LNCaP clone FGC (cell line): ENCODE measurements around the gene POLRMT.
"Not testable (repeated sequence)": the region's sequence is repeated elsewhere in the genome, so short reads cannot be mapped to it uniquely, and the experiment has no call there.

Experiments used
- DNase-seq: peaks from one replicate; pipeline ENCODE4 v3.0.0-alpha.2; 2011; ENCODE audit warnings: low read depth
- H3K4me3 ChIP-seq: 2 replicates; pipeline ENCODE4 v1.5.1; 2011; ENCODE audit warnings: mild to moderate bottlenecking, low read depth, low read length, control low read depth
- CTCF ChIP-seq: IDR thresholded peaks from 2 replicates; pipeline ENCODE4 v1.5.1; 2012; ENCODE audit warnings: mild to moderate bottlenecking; ENCODE audit not compliant: control insufficient read depth, insufficient read depth; ENCODE audit errors: extremely low read depth

The POLRMT gene

GRCh38 chr19:588093-588740 lies 45.1 kb downstream of the POLRMT start:
- H3K4me3 ChIP-seq = no peak overlapping the region
- peak; percentile 40 for TF ChIP-seq CTCF
- no peak for DNase-seq

- DNase-seq = no peak
- H3K4me3 ChIP-seq = no peak overlapping the region
- no peak for TF ChIP-seq CTCF
Observed at GRCh38 chr19:585551-586110, 47.7 kb downstream of the POLRMT start.

GRCh38 chr19:585146-585545 lies 48.2 kb downstream of the POLRMT start:
- DNase-seq = not testable (repeated sequence)

GRCh38 chr19:584240-585001 lies 48.9 kb downstream of the POLRMT start:
- H3K4me3 ChIP-seq = no peak overlapping the region
- TF ChIP-seq CTCF = peak; percentile 71
- no peak for DNase-seq

More at GRCh38 chr19:585146-585545, 48.2 kb downstream of the POLRMT start:
- H3K4me3 ChIP-seq = not testable (repeated sequence)

- no peak for DNase-seq
- TF ChIP-seq CTCF = no peak
- H3K4me3 ChIP-seq = no peak overlapping the region
Observed at GRCh38 chr19:583968-584239, 49.4 kb downstream of the POLRMT start.

- no peak for TF ChIP-seq CTCF
- H3K4me3 ChIP-seq = no peak overlapping the region
- no peak for DNase-seq
Observed at GRCh38 chr19:583198-583967, 50.0 kb downstream of the POLRMT start.
